HAP-1 (cell line): ENCODE results near the gene SNTB2.

Source experiments
- DNase-seq, 2 experiments: peaks; one replicate each; pipeline ENCODE4 v3.0.0-alpha.2; 2016 to 2020; ENCODE audit warnings: low spot score in 2 of 2
- H3K27me3 ChIP-seq: fragments of 250-450 bp; sonication (Bioruptor Pico); 2 replicates; pipeline ENCODE4 v1.5.1; 2020; ENCODE audit warnings: low read depth, mild to moderate bottlenecking, moderate library complexity
- H3K36me3 ChIP-seq: fragments of 250-450 bp; sonication (Bioruptor Pico); replicated peaks from 2 replicates; pipeline ENCODE4 v1.5.1; 2020; ENCODE audit warnings: mild to moderate bottlenecking
- H3K4me1 ChIP-seq: fragments of 250-450 bp; sonication (Bioruptor Pico); 2 replicates; pipeline ENCODE4 v1.5.1; 2020; ENCODE audit warnings: mild to moderate bottlenecking
- H3K4me3 ChIP-seq: fragments of 250-450 bp; sonication (Bioruptor Pico); 2 replicates; pipeline ENCODE4 v1.5.1; 2020; ENCODE audit warnings: mild to moderate bottlenecking, moderate library complexity
- H3K9me3 ChIP-seq: fragments of 250-450 bp; sonication (Bioruptor Pico); 2 replicates; pipeline ENCODE4 v1.5.1; 2020; ENCODE audit warnings: mild to moderate bottlenecking, moderate library complexity
- in situ Hi-C: fragments of 300-500 bp; cut with MboI; formaldehyde crosslinking; loops from 3 replicates; pipeline ENCODE4 v1.14.3; 2020; ENCODE audit warnings: low sequenced_read_pairs, inconsistent platforms, mixed read lengths

SNTB2 gene

DNA sequence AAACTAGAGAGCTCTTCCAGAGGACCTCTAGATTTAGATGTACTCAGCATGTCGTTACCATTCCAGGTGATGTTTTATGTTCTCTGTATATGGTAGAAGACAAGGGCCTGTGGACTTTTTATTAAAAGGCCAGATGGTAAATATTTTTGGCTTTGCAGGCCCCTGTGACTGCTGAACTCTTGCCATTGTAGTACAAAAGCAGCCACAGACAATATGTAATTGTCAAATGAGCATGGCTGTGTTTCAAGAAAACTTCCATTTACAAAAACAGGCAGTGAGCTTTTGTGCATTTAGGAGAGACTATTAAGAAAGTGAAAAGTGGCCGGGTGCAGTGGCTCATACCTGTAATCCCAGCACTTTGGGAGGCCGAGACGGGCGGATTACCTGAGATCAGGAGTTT lies 157.2 kb downstream of the SNTB2 start:
- Histone ChIP-seq H3K9me3 (no peaks in the 10 kb centered on the region), H3K27me3 (no peaks in the 10 kb centered on the region), H3K4me3 (no peak overlapping the region), H3K4me1 (peaks cover 5% of the 10 kb centered on the region; the same call in 1 of the 2 replicates), H3K36me3 (peaks cover 46% of the 10 kb centered on the region)
- in situ Hi-C loops = no loop called here
- no peak for DNase-seq

DNA sequence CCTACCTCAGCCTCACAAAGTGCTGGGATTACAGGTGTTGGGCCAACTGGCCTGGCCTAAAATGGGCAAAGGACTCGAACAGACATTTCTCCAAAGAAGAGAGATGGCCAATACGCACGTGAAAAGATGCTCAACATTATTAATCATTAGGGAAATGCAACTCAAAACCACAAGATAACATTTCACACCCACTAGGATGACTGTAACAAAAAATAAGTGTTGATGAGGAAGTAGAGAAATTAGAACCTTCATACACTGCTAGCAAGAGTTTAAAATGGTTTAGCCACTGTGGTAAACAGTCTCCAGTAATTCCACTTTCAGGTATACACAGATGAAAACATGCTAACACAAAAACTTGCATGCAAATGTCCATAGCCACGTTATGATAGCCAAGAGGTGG lies 159.0 kb downstream of the SNTB2 start:
- no peaks in the 10 kb centered on the region for H3K9me3 ChIP-seq
- no peaks in the 10 kb centered on the region for H3K27me3 ChIP-seq
- no peak overlapping the region for H3K4me3 ChIP-seq
- no peak for DNase-seq
- peaks cover 38% of the 10 kb centered on the region for H3K36me3 ChIP-seq
- H3K4me1 ChIP-seq = peaks cover 1% of the 10 kb centered on the region; the same call in 1 of the 2 replicates
- in situ Hi-C loops = no loop called here

DNA sequence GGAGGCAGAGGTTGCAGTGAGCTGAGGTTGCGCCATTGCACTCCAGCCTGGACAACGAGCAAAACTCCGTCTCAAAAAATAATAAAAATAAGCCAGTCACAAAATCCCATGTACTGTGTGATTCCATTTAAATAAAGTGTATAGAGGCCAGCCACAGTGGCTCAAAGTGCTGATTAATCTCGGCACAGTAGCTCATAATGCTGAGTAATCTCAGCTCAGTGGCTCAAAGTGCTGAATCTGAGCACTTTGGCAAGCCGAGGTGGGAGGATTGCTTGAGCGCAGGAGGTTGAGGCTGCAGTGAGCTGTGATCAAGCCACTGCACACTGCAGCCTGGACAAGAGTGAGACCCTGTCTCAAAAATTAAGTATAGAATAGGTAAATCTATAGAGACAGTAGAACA lies 159.7 kb downstream of the SNTB2 start:
- Histone ChIP-seq H3K9me3 (no peaks in the 10 kb centered on the region), H3K27me3 (no peaks in the 10 kb centered on the region), H3K4me3 (no peak overlapping the region), H3K4me1 (no peaks in the 10 kb centered on the region; the same call in 1 of the 2 replicates), H3K36me3 (peaks cover 30% of the 10 kb centered on the region)
- DNase-seq = no peak
- in situ Hi-C loops = no loop called here

DNA sequence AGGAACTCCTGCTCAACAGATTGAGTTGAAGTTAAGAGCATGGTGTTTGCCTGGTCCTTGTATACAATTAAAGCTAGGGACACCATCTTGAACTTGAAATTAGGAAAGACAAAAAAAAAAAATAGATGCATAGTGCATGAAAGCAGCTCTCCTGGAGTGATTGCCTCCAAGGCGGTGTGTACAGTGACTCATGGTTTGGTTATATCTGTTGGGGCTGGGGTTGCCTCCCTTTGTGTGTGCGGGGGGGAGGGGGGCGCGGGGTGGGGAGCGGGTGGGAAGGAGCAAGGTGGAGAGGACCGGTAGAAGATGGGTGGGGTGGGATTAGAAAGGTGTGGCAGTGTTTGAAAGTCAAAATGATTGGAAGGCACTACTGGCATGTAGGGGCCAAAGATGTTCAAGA lies 161.3 kb downstream of the SNTB2 start:
- Histone ChIP-seq H3K36me3 (peaks cover 15% of the 10 kb centered on the region), H3K4me3 (no peak overlapping the region), H3K27me3 (no peaks in the 10 kb centered on the region), H3K4me1 (no peaks in the 10 kb centered on the region), H3K9me3 (no peaks in the 10 kb centered on the region)
- DNase-seq = no peak
- in situ Hi-C loops = no loop called here

DNA sequence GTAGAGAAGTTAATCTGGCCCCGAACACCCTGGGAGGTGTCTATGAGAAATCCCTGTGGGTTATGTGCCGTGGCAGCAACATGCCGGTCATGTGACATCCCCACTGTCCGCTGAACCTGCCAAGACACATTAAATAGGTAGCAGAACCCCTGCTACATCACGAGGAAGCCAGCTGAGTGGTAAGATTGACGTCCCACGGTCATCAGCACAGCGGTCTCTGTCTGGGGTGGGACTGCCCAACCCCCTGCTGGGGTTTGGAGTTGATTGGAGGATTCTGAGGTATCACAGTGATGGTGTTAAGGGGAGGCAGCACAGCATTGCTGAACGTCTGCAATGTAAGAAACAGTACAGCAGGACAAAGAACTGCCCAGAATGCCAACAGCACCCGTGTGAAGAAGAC lies 162.6 kb downstream of the SNTB2 start:
- H3K4me1 ChIP-seq = no peaks in the 10 kb centered on the region
- no peaks in the 10 kb centered on the region for H3K9me3 ChIP-seq
- no peak overlapping the region for H3K4me3 ChIP-seq
- no peak for DNase-seq
- peaks cover 6% of the 10 kb centered on the region for H3K36me3 ChIP-seq
- H3K27me3 ChIP-seq = no peaks in the 10 kb centered on the region
- in situ Hi-C loops = no loop called here

DNA sequence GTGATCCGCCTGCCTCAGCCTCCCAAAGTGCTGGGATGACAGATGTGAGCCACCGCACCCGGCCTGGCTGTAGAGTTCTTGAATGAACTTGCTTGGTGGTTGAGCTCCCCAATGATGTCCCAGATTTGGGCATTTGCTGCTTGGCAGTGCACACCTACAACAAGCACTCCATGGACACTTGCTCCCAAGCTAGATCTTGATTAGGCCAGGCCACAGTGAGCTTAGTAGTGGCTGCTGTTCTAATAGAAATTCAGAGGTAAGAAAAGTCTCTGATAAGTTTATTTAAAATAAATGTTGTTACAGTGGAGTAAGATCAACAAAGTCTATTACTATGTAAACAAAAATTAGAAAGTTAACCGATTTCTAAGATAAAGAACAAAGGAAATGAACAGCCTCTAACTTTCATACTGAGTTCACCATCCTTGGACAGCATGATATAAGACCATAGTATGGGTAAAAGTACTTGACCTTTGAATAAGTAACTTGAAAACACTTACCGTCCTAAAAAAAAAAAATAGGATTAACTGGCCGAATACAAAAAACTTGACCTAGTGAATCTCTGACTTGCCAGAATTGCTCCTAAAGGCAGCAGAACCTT lies 163.7 kb downstream of the SNTB2 start:
- H3K4me3 ChIP-seq = no peak overlapping the region
- in situ Hi-C loops = no loop called here
- H3K4me1 ChIP-seq = no peaks in the 10 kb centered on the region
- DNase-seq = no peak
- no peaks in the 10 kb centered on the region for H3K9me3 ChIP-seq
- H3K36me3 ChIP-seq = peaks cover 6% of the 10 kb centered on the region
- no peaks in the 10 kb centered on the region for H3K27me3 ChIP-seq

DNA sequence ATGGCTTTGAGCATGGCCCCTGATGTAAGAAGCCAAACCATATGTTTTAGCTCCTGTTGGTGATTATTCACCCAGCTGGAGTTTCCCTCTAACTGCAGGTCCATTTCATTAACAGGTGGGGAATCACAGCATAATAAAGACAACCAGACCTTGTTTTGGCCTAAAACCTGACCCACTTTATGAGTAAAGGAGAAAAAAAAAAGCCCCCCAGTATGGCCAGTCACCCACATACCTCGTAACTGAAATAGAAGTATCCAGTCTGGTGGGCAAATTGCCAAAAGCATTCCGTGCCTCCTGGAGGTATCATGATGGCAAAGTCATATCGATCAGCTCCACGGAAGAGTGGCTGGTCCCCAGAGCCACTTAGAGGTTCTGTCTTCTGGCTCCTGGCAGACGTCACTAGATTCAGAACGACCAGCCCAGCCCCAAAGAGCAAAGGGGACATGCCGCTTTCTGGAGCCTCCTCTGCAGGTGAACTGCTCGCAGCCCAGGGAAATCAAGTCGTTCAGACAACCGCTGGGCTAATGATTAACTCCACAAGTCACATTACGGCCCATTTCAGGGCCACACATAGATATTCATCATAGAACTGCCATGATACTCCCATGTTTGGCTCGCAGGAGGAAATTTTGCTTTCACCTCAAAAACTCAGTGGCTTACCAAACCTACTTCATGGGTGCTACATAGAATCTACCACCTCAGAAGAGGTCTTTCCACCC lies 164.5 kb downstream of the SNTB2 start, which contains the start of gene TMED6:
Gene TMED6 (minus strand): TSS at position 478 of the 719 bp plus-strand sequence. CDS start 33 bp downstream, at position 445.
- no peaks in the 10 kb centered on the region for H3K27me3 ChIP-seq
- H3K9me3 ChIP-seq = no peaks in the 10 kb centered on the region
- no peak within 1 kb of the TSS for H3K4me3 ChIP-seq
- H3K36me3 ChIP-seq = peaks cover 5% of the 10 kb centered on the region
- in situ Hi-C loops = no loop called here
- H3K4me1 ChIP-seq = no peaks in the 10 kb centered on the region
- DNase-seq = no peak
